ENCODE data around the gene EXOC4. TPM values are rescaled to one million over a fixed set of nuclear protein-coding genes. Genes with fewer than 3 reads are reported as not detected.

The EXOC4 gene
- total RNA-seq, 4 donors from 2014 or later: 59.2 to 88.7 (median 71.6) TPM

GRCh38 chr7:133820584-133820983 lies 567.7 kb downstream of the EXOC4 start:
- DNase-seq (ENCODE audit: low spot score) (no peak), ATAC-seq (ENCODE audit: low FRiP score) (no peak)
- TF ChIP-seq CTCF (IDR thresholded peaks at IDR 0.05): no peak

- no peak for ATAC-seq (ENCODE audit: low FRiP score)
- no peak for TF ChIP-seq CTCF (IDR thresholded peaks at IDR 0.05)
- DNase-seq (ENCODE audit: low spot score): no peak
These were observed 568.3 kb downstream of the EXOC4 start for GRCh38 chr7:133821171-133821570.

- ATAC-seq (ENCODE audit: low FRiP score) (no peak), DNase-seq (ENCODE audit: low spot score) (no peak)
- no peak for TF ChIP-seq CTCF (IDR thresholded peaks at IDR 0.05)
These were observed 569.2 kb downstream of the EXOC4 start for GRCh38 chr7:133822001-133822641.

- DNase-seq (ENCODE audit: low spot score): no peak
- no peak for ATAC-seq (ENCODE audit: low FRiP score)
- TF ChIP-seq CTCF (IDR thresholded peaks at IDR 0.05): no peak
These were observed 570.1 kb downstream of the EXOC4 start for GRCh38 chr7:133822868-133823552.

- DNase-seq (ENCODE audit: low spot score) (no peak), ATAC-seq (ENCODE audit: low FRiP score) (no peak)
- no peak for TF ChIP-seq CTCF (IDR thresholded peaks at IDR 0.05)
These were observed 571.3 kb downstream of the EXOC4 start for GRCh38 chr7:133824132-133824531.

GRCh38 chr7:133827707-133828623 lies 575.1 kb downstream of the EXOC4 start:
- TF ChIP-seq CTCF (IDR thresholded peaks at IDR 0.05): no peak
- ATAC-seq (ENCODE audit: low FRiP score): no peak
- DNase-seq (ENCODE audit: low spot score): no peak

Data from omental fat pad (tissue), 4 donors.